ENCODE measurements around the gene ZNF530. TPM values are rescaled to one million over a fixed set of nuclear protein-coding genes. Genes with fewer than 3 reads are reported as not detected.

ZNF530 gene
- polyA plus RNA-seq, 4 donors = 0.89 to 6.2 (median 3.2) TPM

DNA sequence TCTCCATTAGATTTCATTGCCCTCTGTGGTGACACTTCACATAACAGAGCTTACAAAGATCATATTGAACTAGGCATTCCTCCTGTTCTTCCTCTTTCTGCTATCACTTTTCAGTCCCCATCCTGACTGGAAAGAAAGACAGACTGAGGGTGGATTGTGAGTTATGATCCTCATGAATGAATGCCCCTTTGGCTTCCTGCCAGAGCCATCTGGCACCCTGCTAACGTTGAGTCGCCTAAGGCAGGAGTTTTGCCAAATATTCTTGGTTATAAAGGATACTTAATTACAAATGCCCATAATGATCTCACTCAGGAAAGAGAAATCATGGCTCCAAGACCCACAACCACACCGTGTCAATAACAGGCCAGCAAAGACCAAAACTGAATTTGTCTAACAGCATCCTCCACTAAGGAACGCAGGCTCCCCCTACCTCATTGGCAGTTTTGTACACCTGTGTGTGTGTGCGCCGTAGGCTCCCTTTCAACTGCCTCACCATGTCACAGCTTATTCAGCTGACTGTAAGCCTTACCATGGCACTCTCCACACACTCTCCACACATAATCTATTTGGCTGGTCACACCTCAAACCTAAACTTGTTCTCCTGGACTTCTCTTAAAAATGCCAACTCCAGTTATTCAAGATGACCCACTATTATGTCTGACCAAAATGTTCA lies 48.8 kb downstream of the ZNF530 start:
- WGBS, 3 donors = 65 to 71% (median 69%) methylated on average over 6 of the region's 6 CpGs
- peaks cover 1 to 10% of the 10 kb centered on the region in 2 donors for H3K9me3 ChIP-seq (ENCODE audit: control insufficient read depth in 2 of 2, insufficient read depth in 1 of 2, low read depth in 1 of 2, low read length in 1 of 2)
- no peaks in the 10 kb centered on the region for H3K27me3 ChIP-seq (ENCODE audit: control insufficient read depth in 3 of 3, insufficient read depth in 3 of 3, low read length in 3 of 3)
- DNase-seq (no peak), FAIRE-seq (no peak)
- H3K4me3 ChIP-seq (ENCODE audit: low read depth in 1 of 3, low read length in 3 of 3) = no peak overlapping the region
- no peaks in the 10 kb centered on the region for H3K4me1 ChIP-seq (ENCODE audit: control insufficient read depth in 3 of 3, insufficient read depth in 2 of 3, low read depth in 1 of 3, low read length in 2 of 3)
- H3K36me3 ChIP-seq (ENCODE audit: control insufficient read depth in 3 of 3, insufficient read depth in 2 of 3, low read depth in 1 of 3, low read length in 3 of 3) = no peaks in the 10 kb centered on the region
- H3K27ac ChIP-seq (ENCODE audit: low read depth in 1 of 3, low read length in 2 of 3) = no peak overlapping the region

DNA sequence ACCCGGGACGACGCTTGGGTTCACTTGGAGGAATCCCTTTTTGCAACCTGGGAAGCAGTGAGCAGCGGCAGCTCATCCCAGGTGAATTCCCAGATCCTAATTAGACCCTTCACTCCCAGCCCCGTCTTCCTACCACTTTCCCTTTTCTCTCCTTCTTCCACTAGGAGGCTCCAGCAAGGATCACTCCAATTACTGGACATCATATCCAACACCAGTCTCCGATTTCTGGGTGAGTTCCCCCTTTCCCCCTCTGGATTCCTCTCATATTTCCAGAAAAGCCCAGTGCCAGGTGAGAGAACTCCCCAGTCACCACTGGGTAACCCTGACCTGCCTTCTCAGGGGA lies 51.9 kb downstream of the ZNF530 start:
- DNase-seq (no peak), FAIRE-seq (no peak)
- no peaks in the 10 kb centered on the region for H3K27me3 ChIP-seq (ENCODE audit: control insufficient read depth in 3 of 3, insufficient read depth in 3 of 3, low read length in 3 of 3)
- no peaks in the 10 kb centered on the region for H3K36me3 ChIP-seq (ENCODE audit: control insufficient read depth in 3 of 3, insufficient read depth in 2 of 3, low read depth in 1 of 3, low read length in 3 of 3)
- peaks cover 1 to 12% of the 10 kb centered on the region in 2 donors for H3K9me3 ChIP-seq (ENCODE audit: control insufficient read depth in 2 of 2, insufficient read depth in 1 of 2, low read depth in 1 of 2, low read length in 1 of 2)
- H3K4me3 ChIP-seq (ENCODE audit: low read depth in 1 of 3, low read length in 3 of 3) = no peak overlapping the region
- H3K4me1 ChIP-seq (ENCODE audit: control insufficient read depth in 3 of 3, insufficient read depth in 2 of 3, low read depth in 1 of 3, low read length in 2 of 3) = no peaks in the 10 kb centered on the region
- H3K27ac ChIP-seq (ENCODE audit: low read depth in 1 of 3, low read length in 2 of 3) = no peak overlapping the region
- whole genome bisulfite sequencing, 3 donors = 39 to 56% (median 41%) methylated on average over 6 of the region's 6 CpGs

DNA sequence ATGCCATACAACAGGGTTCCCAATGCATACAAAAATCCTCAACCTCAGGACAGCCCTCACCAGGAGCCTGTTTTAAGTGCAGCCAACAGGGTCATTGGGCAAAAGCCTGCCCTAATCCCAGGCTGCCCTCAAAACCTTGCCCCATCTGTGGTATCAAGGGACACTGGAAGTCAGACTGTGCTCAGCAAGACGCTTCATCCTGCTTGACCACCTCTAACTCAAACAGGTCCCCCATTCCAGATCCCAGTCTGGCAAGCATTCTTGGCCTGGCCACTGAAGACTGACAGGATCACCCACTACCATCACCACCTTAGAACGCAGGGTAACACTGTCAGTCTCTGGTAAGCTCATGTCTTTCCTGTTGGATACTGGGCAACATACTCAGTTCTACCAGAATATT lies 54.0 kb downstream of the ZNF530 start:
- Histone ChIP-seq H3K27ac (ENCODE audit: low read depth in 1 of 3, low read length in 2 of 3) (no peak overlapping the region), H3K9me3 (ENCODE audit: control insufficient read depth in 2 of 2, insufficient read depth in 1 of 2, low read depth in 1 of 2, low read length in 1 of 2) (peaks cover 1 to 8% of the 10 kb centered on the region in 2 donors), H3K4me3 (ENCODE audit: low read depth in 1 of 3, low read length in 3 of 3) (no peak overlapping the region), H3K4me1 (ENCODE audit: control insufficient read depth in 3 of 3, insufficient read depth in 2 of 3, low read depth in 1 of 3, low read length in 2 of 3) (no peaks in the 10 kb centered on the region), H3K27me3 (ENCODE audit: control insufficient read depth in 3 of 3, insufficient read depth in 3 of 3, low read length in 3 of 3) (no peaks in the 10 kb centered on the region), H3K36me3 (ENCODE audit: control insufficient read depth in 3 of 3, insufficient read depth in 2 of 3, low read depth in 1 of 3, low read length in 3 of 3) (no peaks in the 10 kb centered on the region)
- 80 to 90% (median 88%) methylated on average over 2 of the region's 2 CpGs for WGBS, 3 donors
- FAIRE-seq = no peak
- DNase-seq = no peak

DNA sequence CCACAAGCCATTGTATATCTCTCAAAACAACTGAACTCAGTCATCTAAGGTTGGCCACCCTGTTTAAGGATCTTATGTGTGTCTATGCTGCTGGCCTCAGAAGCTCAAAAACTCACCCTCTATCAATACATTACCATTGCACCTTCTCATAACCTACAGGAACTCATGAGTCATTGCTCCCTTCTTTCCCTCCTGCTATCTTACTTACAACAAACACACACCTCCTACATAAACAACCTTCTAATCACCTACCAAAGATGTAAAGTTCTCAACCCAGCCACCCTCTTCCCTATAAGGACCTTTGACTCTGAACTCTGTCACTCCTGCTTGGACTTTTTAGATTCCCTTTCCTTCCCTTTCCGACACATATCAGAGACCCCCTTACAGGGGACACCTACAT lies 55.8 kb downstream of the ZNF530 start:
- no peaks in the 10 kb centered on the region for H3K36me3 ChIP-seq (ENCODE audit: control insufficient read depth in 3 of 3, insufficient read depth in 2 of 3, low read depth in 1 of 3, low read length in 3 of 3)
- H3K27me3 ChIP-seq (ENCODE audit: control insufficient read depth in 3 of 3, insufficient read depth in 3 of 3, low read length in 3 of 3) = peaks cover 0 to 4% (median 0%) of the 10 kb centered on the region in 3 donors
- peaks cover 1 to 8% of the 10 kb centered on the region in 2 donors for H3K9me3 ChIP-seq (ENCODE audit: control insufficient read depth in 2 of 2, insufficient read depth in 1 of 2, low read depth in 1 of 2, low read length in 1 of 2)
- DNase-seq (no peak), FAIRE-seq (no peak)
- no peak overlapping the region for H3K4me3 ChIP-seq (ENCODE audit: low read depth in 1 of 3, low read length in 3 of 3)
- H3K4me1 ChIP-seq (ENCODE audit: control insufficient read depth in 3 of 3, insufficient read depth in 2 of 3, low read depth in 1 of 3, low read length in 2 of 3) = no peaks in the 10 kb centered on the region
- 32 to 68% (median 38%) methylated on average over 1 of the region's 1 CpG for WGBS, 3 donors
- no peak overlapping the region for H3K27ac ChIP-seq (ENCODE audit: low read depth in 1 of 3, low read length in 2 of 3)

DNA sequence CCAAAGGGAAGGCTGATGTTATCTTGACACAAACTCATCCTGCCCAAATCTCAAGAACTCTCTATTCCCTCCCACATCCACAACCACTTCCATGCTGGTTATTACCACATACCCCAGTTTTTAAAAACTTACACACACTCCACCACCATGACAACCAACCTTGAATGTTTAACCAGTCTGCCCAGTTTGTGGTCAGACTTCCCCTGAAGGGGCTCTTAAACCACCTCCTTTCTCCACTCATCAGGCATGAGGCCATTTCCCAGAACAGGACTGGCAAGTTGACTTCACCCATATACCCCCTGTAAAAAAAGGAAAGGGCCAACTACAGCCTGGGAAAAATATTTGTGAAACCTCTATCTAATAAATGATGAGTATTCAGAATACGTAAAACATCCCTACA lies 56.7 kb downstream of the ZNF530 start:
- Histone ChIP-seq H3K9me3 (ENCODE audit: control insufficient read depth in 2 of 2, insufficient read depth in 1 of 2, low read depth in 1 of 2, low read length in 1 of 2) (peaks cover 1 to 8% of the 10 kb centered on the region in 2 donors), H3K4me3 (ENCODE audit: low read depth in 1 of 3, low read length in 3 of 3) (no peak overlapping the region), H3K27me3 (ENCODE audit: control insufficient read depth in 3 of 3, insufficient read depth in 3 of 3, low read length in 3 of 3) (peaks cover 0 to 4% (median 0%) of the 10 kb centered on the region in 3 donors), H3K36me3 (ENCODE audit: control insufficient read depth in 3 of 3, insufficient read depth in 2 of 3, low read depth in 1 of 3, low read length in 3 of 3) (no peaks in the 10 kb centered on the region), H3K4me1 (ENCODE audit: control insufficient read depth in 3 of 3, insufficient read depth in 2 of 3, low read depth in 1 of 3, low read length in 2 of 3) (no peaks in the 10 kb centered on the region), H3K27ac (ENCODE audit: low read depth in 1 of 3, low read length in 2 of 3) (no peak overlapping the region)
- FAIRE-seq (no peak), DNase-seq (no peak)
- 86 to 88% (median 88%) methylated on average over 1 of the region's 1 CpG for WGBS, 3 donors

Other genes with a start within 250 kb of the ZNF530 start
- 10 to 100 TPM in 1 of 4 donors, 1 to 10 TPM in 2, under 1 TPM in 1; 0.89 to 10.3 (median 1.9) TPM for gene ZNF304, start 248.6 kb upstream of the ZNF530 start, polyA plus RNA-seq
- gene TRAPPC2B, start 236.3 kb upstream of the ZNF530 start, polyA plus RNA-seq = 10 to 100 TPM in 3 of 4 donors, 1 to 10 TPM in 1; 9.2 to 17.9 (median 14.1) TPM
- 1 to 10 TPM in 2 of 4 donors, under 1 TPM in 2; 0.27 to 4.5 (median 0.88) TPM for gene ZNF547, start 236.3 kb upstream of the ZNF530 start, polyA plus RNA-seq
- gene ZNF548, start 210.0 kb upstream of the ZNF530 start, polyA plus RNA-seq = 10 to 100 TPM in 1 of 4 donors, 1 to 10 TPM in 3; 2.2 to 25.2 (median 4.3) TPM
- gene ZNF17, start 188.7 kb upstream of the ZNF530 start, polyA plus RNA-seq = 1 to 10 TPM; 1.9 to 8.8 (median 2.9) TPM
- 10 to 100 TPM in 2 of 4 donors, 1 to 10 TPM in 2; 7.6 to 17.2 (median 11.3) TPM for gene ZNF749, start 164.6 kb upstream of the ZNF530 start, polyA plus RNA-seq
- gene VN1R1, start 142.7 kb upstream of the ZNF530 start, polyA plus RNA-seq = 1 to 10 TPM in 1 of 4 donors, under 1 TPM in 1, not detected in 2; 0.37 to 2.6 TPM
- gene ZNF772, start 122.3 kb upstream of the ZNF530 start, polyA plus RNA-seq = 10 to 100 TPM in 1 of 4 donors, 1 to 10 TPM in 2, under 1 TPM in 1; 0.27 to 13.2 (median 2.2) TPM
- 10 to 100 TPM in 1 of 4 donors, 1 to 10 TPM in 3; 1.6 to 12.9 (median 2.9) TPM for gene ZNF419, start 112.1 kb upstream of the ZNF530 start, polyA plus RNA-seq
- gene ZNF773, start 99.9 kb upstream of the ZNF530 start, polyA plus RNA-seq = 10 to 100 TPM in 1 of 4 donors, 1 to 10 TPM in 3; 1.3 to 10.9 (median 2.4) TPM
- gene ZNF549, start 72.5 kb upstream of the ZNF530 start, polyA plus RNA-seq = 10 to 100 TPM in 1 of 4 donors, 1 to 10 TPM in 2, under 1 TPM in 1; 0.89 to 11.5 (median 1.7) TPM
- 10 to 100 TPM in 1 of 4 donors, 1 to 10 TPM in 3; 1.1 to 17.1 (median 1.8) TPM for gene ZNF550, start 40.0 kb upstream of the ZNF530 start, polyA plus RNA-seq
- 1 to 10 TPM in 3 of 4 donors, under 1 TPM in 1; 0.89 to 6.4 (median 2.4) TPM for gene ZNF416, start 21.0 kb upstream of the ZNF530 start, polyA plus RNA-seq
- 1 to 10 TPM in 3 of 4 donors, not detected in 1; 1.6 to 8.0 (median 2.1) TPM for gene ZIK1, start 15.7 kb upstream of the ZNF530 start, polyA plus RNA-seq
- 10 to 100 TPM in 1 of 4 donors, 1 to 10 TPM in 3; 1.9 to 16.8 (median 4.3) TPM for gene ZNF134, start 14.4 kb downstream of the ZNF530 start, polyA plus RNA-seq
- 10 to 100 TPM in 2 of 4 donors, 1 to 10 TPM in 2; 4.3 to 20.0 (median 9.7) TPM for gene ZNF211, start 33.3 kb downstream of the ZNF530 start, polyA plus RNA-seq
- under 1 TPM in 2 of 4 donors, not detected in 2; 0.06 TPM for gene ZSCAN4, start 69.0 kb downstream of the ZNF530 start, polyA plus RNA-seq
- 10 to 100 TPM in 1 of 4 donors, 1 to 10 TPM in 3; 1.1 to 11.3 (median 2.1) TPM for gene ZNF551, start 82.1 kb downstream of the ZNF530 start, polyA plus RNA-seq
- 10 to 100 TPM in 1 of 4 donors, 1 to 10 TPM in 1, under 1 TPM in 1, not detected in 1; 0.27 to 16.7 (median 1.4) TPM for gene ZNF154, start 109.3 kb downstream of the ZNF530 start, polyA plus RNA-seq
- gene ZNF671, start 127.7 kb downstream of the ZNF530 start, polyA plus RNA-seq = 10 to 100 TPM in 1 of 4 donors, 1 to 10 TPM in 3; 1.6 to 13.0 (median 2.8) TPM
- 10 to 100 TPM in 1 of 4 donors, 1 to 10 TPM in 3; 3.1 to 22.1 (median 4.8) TPM for gene ZNF776, start 146.9 kb downstream of the ZNF530 start, polyA plus RNA-seq
- 10 to 100 TPM in 1 of 4 donors, 1 to 10 TPM in 3; 6.2 to 20.4 (median 8.0) TPM for gene ZNF586, start 169.8 kb downstream of the ZNF530 start, polyA plus RNA-seq
- gene ZNF552, start 215.0 kb downstream of the ZNF530 start, polyA plus RNA-seq = 10 to 100 TPM in 1 of 4 donors, 1 to 10 TPM in 3; 8.1 to 48.0 (median 9.0) TPM
- 10 to 100 TPM in 1 of 4 donors, 1 to 10 TPM in 3; 2.7 to 21.8 (median 6.5) TPM for gene ZNF587B, start 230.4 kb downstream of the ZNF530 start, polyA plus RNA-seq
- gene ZNF587, start 250.0 kb downstream of the ZNF530 start, polyA plus RNA-seq = 10 to 100 TPM in 2 of 4 donors, 1 to 10 TPM in 2; 5.1 to 53.9 (median 12.2) TPM

All from small intestine (tissue), 7 donors.